ENCODE measurements around the gene PRUNE2. TPM values are rescaled to one million over a fixed set of nuclear protein-coding genes. Genes with fewer than 3 reads are reported as not detected.

The PRUNE2 gene
- total RNA-seq, 4 donors from 2014 or later: 4.1 to 13.1 (median 5.4) TPM

GRCh38 chr9:76856016-76856415 is 49.9 kb downstream of the PRUNE2 start:
- intact Hi-C loops (cut with DNase I; ENCODE audit: low total_unique reads): no loop called here
- TF ChIP-seq CTCF (IDR thresholded peaks at IDR 0.05) (no peak), POLR2A (IDR thresholded peaks at IDR 0.05) (no peak)
- 91% methylated on average over 3 of the region's 3 CpGs for WGBS, 2 donors
- no peak overlapping the region for H3K4me3 ChIP-seq (ENCODE audit: low read depth, poor library complexity, severe bottlenecking)
- DNase-seq (ENCODE audit: low spot score in 2 of 2): no peak

GRCh38 chr9:76855015-76855414 is 50.9 kb downstream of the PRUNE2 start:
- intact Hi-C loops (cut with DNase I; ENCODE audit: low total_unique reads): no loop called here
- H3K4me3 ChIP-seq (ENCODE audit: low read depth, poor library complexity, severe bottlenecking): no peak overlapping the region
- WGBS, 2 donors: 51 to 56% methylated on average over 1 of the region's 1 CpG
- TF ChIP-seq POLR2A (IDR thresholded peaks at IDR 0.05) (no peak), CTCF (IDR thresholded peaks at IDR 0.05) (no peak)
- no peak for DNase-seq (ENCODE audit: low spot score in 2 of 2)

DNA sequence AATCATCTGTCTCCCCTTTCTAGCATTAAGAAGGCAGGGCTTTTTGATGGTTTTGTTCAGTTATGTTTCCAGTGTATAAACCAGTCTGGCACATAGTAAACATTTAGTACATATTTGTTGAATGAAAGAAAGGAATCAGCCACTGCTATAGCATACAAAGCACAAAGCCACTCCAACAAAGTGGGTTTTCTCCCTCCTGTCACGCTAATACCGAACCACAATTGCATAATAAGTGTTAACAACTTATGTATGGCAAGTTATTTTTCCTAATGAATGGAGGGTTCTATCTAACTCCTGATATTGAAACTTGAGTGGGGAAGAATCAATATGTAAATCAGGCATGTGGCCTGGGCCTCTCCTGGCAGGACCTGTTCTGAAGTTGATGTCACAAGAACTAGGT is 53.9 kb downstream of the PRUNE2 start:
- WGBS, 2 donors: 78 to 89% methylated on average over 2 of the region's 2 CpGs
- DNase-seq (ENCODE audit: low spot score in 2 of 2): no peak
- H3K4me3 ChIP-seq (ENCODE audit: low read depth, poor library complexity, severe bottlenecking): no peak overlapping the region
- intact Hi-C loops (cut with DNase I; ENCODE audit: low total_unique reads): no loop called here
- TF ChIP-seq POLR2A (IDR thresholded peaks at IDR 0.05): no peak
- TF ChIP-seq CTCF (IDR thresholded peaks at IDR 0.05): no peak

- TF ChIP-seq CTCF (IDR thresholded peaks at IDR 0.05) (no peak), POLR2A (IDR thresholded peaks at IDR 0.05) (no peak)
- H3K4me3 ChIP-seq (ENCODE audit: low read depth, poor library complexity, severe bottlenecking): no peak overlapping the region
- intact Hi-C loops (cut with DNase I; ENCODE audit: low total_unique reads): no loop called here
- 91 to 92% methylated on average over 9 of the region's 9 CpGs for WGBS, 2 donors
- DNase-seq (ENCODE audit: low spot score in 2 of 2): no peak
These were observed 59.6 kb downstream of the PRUNE2 start for GRCh38 chr9:76846297-76846696.

- intact Hi-C loops (cut with DNase I; ENCODE audit: low total_unique reads): no loop called here
- no peak for DNase-seq (ENCODE audit: low spot score in 2 of 2)
- no peak for TF ChIP-seq CTCF (IDR thresholded peaks at IDR 0.05)
- no peak for TF ChIP-seq POLR2A (IDR thresholded peaks at IDR 0.05)
- no peak overlapping the region for H3K4me3 ChIP-seq (ENCODE audit: low read depth, poor library complexity, severe bottlenecking)
- WGBS, 2 donors: 82% methylated on average over 4 of the region's 4 CpGs
These were observed 60.7 kb downstream of the PRUNE2 start for GRCh38 chr9:76845254-76845653.

- DNase-seq (ENCODE audit: low spot score in 2 of 2): no peak
- intact Hi-C loops (cut with DNase I; ENCODE audit: low total_unique reads): no loop called here
- no peak overlapping the region for H3K4me3 ChIP-seq (ENCODE audit: low read depth, poor library complexity, severe bottlenecking)
- no peak for TF ChIP-seq POLR2A (IDR thresholded peaks at IDR 0.05)
- TF ChIP-seq CTCF (IDR thresholded peaks at IDR 0.05): no peak
- 17 to 26% methylated on average over 7 of the region's 7 CpGs for WGBS, 2 donors
These were observed 70.2 kb downstream of the PRUNE2 start for GRCh38 chr9:76835571-76836283.

All from lower leg skin (tissue), 4 donors.